HG02610 (cell line): Measurements from ENCODE around the gene PARVG.

Experiments used
- ATAC-seq: cut with Tn5 transposase; IDR thresholded peaks from one replicate; pipeline ENCODE4 v1.9.1; 2021; ENCODE audit warnings: mild to moderate bottlenecking, moderate library complexity; ENCODE audit not compliant: unreplicated experiment

PARVG gene

GRCh38 chr22:44193535-44193891, 12.8 kb downstream of the PARVG start:
- ATAC-seq = no peak

GRCh38 chr22:44194569-44194968, 13.8 kb downstream of the PARVG start:
- no peak for ATAC-seq

- ATAC-seq = no peak
Observed at GRCh38 chr22:44195189-44195871, 14.6 kb downstream of the PARVG start.

- ATAC-seq = no peak
Observed at GRCh38 chr22:44196241-44196640, 15.5 kb downstream of the PARVG start.

- ATAC-seq = no peak
Observed at GRCh38 chr22:44196731-44197131, 16.0 kb downstream of the PARVG start.

DNA sequence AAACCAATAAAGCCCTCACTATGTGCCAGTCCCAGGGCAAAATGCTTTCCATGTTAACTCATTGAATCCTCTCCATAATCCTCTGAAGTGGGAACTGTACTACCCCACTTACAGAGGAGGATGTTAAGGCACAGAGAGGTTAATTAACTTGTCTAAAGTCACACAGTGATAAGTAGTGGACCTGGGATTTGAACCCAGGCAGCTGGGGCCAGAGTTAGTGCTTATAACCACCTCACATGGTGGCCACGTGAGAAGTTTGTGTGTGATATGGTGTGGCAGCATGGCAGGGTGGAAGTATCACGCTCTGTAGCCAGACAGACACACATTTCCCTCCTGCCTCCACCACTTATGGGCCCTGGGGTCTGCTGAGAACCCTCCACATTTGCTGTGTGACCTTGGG, 16.5 kb downstream of the PARVG start:
- no peak for ATAC-seq

DNA sequence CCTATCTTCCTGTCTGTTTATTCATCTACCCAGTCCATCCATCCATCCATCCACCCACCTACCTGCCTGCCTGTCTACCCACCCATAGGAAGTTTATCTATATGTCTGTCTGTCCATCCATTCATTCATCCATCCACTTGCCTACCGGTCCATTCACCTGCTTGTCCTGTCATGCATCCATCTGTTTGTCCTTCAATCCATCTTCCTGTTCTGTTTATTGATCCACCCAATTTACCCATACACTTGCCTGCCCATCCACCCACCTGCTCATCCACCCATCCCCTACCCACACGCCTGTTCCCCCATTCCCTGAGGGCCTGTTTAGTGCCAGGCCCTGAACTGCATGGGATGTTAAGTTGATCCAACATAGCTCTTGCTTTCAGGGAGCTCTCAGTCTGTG, 18.4 kb downstream of the PARVG start:
- ATAC-seq = no peak

DNA sequence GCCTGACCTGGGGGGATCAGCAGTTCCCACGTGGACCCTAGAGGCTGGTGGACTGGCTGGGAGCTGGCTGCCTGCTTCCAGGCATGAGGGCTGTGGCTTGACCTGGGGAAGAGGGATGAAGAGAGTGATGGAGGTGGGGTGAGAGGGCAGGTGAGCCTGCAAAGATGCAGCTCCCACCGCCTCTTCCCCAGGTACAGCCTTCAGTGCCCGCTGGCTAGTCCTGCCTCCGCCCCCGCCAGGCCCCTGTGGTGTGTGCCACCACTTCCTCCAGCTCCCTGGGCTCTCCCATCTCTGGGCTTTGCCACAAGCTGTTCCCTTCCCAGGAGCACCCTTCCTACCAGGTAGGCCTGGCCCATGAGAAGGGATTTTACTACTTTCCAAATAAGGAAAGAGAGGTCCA, 19.1 kb downstream of the PARVG start:
- no peak for ATAC-seq

DNA sequence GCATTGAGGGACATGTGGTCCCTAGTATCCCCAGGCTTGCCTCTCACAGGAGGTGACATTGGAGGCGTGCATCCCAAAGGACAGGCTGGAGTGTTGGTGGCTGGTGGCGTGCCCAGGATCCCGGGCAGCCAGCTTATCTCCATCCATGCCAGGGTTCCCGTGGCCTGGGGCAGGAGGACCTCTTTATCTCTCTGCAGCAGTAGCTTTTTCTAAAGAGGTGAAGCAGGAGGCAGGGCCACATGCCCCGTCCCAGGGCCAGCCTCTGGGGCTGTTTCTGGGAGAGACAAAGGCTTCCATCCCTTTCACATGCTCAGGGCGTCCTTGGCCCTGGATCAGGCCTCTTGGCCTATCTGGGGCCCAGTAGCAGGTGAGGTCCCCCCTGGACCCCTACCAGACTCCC, 19.7 kb downstream of the PARVG start:
- ATAC-seq = no peak

DNA sequence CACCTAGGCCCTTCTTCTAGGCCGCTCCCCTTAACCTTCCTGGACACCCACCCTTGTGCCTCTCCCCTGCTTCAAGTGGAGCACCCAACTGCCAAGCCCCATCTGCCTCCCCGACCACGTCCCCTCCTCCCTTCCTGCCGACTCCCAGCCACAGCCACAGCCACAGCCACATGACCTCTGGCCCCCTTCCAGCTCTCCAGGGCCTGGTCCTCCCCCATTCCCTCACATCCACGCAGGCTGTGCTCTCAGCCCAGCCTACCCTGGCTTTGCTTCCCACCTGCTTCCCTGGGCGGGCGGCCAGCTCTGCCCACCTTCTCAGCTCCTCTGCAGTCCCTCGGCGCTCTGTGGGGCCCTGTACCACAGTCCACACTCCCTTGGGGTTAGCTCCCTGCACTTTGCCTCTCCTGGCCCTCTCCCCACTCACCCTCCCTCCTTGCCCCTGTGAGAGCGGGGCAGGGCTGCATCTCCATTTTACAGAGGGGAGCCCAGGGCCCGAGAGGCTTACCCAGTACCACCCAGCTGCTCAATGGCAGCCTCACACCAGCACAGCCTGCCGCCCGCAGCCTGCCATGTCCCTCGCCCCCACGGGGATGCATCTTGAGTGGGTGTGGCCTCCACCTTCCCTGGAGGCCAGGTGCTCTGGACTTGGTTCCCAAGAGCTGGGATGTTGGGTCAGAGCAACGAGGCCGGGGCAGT, 20.3 kb downstream of the PARVG start:
- no peak for ATAC-seq

DNA sequence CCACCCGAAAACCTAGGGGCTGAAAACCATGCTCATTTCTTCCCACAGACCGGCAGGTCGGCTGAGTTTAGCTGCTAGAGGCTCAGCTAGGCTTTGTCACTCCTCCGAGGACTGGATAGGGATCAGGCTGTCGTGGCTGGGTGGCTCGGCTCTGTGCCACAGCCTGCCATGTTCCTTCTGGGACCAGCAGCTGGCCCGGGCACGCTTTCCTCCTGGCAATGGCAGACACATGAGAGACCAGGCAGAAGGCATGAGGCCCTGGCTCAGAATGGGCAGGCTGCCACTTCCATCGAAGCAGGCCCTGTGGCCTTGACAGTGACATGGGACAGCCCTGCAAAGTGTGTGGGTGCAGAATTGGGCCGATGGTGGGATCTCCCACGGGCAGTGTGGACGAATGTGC, 20.9 kb downstream of the PARVG start:
- no peak for ATAC-seq

GRCh38 chr22:44202261-44202789, 21.6 kb downstream of the PARVG start:
- no peak for ATAC-seq

GRCh38 chr22:44203203-44203602, 22.5 kb downstream of the PARVG start:
- ATAC-seq = no peak

DNA sequence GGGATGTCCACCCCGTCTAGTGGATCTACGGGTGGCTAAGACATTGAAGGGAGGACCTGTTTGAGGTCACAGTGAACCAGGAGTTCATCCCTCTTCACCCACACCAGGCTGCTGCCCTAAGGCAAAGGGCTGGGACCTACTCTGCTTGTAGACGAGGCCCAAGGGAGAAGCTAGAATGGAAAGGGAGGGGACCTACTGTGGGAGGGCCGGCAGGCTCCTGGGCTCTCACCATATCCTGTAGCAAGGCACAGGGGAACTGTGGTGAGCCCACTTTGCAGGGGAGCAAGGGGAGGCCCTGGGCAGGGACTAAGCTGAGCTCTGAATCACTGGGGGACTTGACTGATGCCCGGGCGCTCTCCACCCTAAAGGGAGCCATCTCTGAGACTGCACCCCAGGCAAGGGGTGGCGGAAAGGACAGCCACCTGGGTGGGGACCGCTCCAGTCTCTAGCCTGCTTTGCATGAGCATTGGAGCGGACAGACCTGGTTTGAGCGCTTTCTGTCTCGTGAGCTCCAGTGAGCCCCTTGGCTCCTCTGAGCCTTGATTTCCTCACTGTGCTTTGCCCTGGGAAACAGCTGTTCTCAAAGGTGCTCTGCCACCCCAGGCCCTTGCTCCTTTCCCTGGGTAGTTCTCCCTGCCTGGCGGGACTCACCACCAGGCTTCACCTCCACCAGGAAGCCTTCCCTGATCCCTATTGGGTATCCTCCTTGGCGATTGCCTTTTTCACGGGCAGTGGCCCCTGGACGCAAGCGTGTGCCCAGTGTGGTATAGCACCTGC, 24.2 kb downstream of the PARVG start:
- ATAC-seq = no peak

DNA sequence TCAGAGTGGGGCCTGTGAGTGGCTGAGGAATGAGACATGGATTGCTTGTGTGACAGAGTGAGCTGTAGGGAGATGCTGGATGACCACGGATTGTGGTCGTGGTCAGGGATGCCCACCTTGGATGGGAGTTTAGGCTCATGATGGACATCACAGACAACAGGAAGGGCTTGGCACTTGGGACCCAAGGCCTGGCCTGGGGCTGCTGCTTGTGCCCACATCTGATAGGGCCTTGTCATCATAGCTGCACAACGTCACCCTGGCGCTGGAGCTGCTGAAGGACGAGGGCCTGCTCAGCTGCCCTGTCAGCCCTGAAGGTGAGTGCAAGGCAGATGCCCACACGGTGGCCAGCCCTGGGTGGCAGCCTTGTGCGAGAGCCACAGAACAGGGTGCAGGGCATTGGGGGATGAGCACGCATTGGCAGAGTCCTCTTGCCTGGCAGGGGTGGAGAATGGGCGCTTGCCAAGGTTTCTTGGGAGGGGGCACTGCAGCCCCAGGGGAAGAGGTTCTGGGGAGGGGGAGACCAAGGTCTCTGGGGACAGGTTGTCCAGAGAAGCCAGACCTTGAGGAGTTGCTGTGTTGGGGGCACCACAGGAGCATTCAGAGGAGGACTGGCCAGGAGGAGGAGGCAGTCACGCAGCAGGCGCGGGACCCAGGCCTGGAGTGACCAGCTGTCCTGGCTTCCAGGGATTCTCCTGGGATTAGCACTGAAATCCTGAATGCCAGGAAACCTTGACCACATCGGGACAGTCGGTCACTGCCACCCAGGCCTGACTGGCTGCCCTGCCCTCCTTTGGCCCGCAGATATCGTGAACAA, 25.0 kb downstream of the PARVG start:
- ATAC-seq = no peak

GRCh38 chr22:44206330-44206645, 25.6 kb downstream of the PARVG start:
- no peak for ATAC-seq

DNA sequence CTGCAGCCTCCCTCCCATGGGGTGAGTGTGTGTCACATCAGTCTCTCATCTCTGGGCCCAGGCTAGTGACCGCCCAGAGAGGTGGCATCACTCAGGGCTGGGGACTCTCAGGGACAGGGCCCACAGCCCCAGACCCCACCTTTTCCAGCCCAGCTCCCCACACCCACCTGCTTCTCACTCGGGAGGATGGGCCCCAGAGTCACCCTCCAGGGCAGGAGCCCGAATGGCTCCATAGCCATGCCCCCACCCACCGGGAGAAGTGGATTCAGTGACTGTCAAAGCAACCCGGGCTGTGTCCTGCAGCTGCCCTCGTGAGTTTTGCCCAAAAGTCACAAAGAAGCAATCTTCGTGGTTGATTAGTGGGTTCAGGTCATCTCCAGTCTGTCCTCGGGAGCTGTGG, 26.0 kb downstream of the PARVG start:
- no peak for ATAC-seq

- ATAC-seq = no peak
Observed at GRCh38 chr22:44207173-44207980, 26.7 kb downstream of the PARVG start.

GRCh38 chr22:44207981-44208317, 27.2 kb downstream of the PARVG start:
- ATAC-seq = no peak

DNA sequence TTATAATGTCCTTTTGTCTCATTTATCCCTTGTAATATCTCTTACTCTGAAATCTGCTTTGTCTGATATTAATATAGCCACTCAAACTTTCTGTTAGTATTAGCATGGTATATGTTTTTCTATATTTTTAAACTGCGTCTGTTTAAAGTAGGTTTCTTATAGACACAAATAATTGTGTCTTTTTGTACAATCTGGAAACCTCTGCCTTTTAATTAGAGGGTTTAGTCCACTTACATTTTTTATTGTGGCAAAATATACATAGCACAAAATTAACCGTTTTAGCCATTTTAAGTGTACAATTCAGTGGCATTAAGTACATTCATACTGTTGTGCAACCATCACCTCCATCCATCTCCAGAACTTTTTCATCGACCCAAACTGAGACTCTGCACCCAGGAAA, 28.6 kb downstream of the PARVG start:
- no peak for ATAC-seq
